ENCODE data around the gene XPNPEP3. TPM values are rescaled to one million over a fixed set of nuclear protein-coding genes. Genes with fewer than 3 reads are reported as not detected.

XPNPEP3 gene
- total RNA-seq, 2 donors from 2014 or later = 6.9 to 14.3 TPM

- Histone ChIP-seq H3K4me3 (no peak overlapping the region), H3K27me3 (no peaks in the 10 kb centered on the region), H3K9me3 (no peaks in the 10 kb centered on the region), H3K27ac (no peak overlapping the region), H3K4me1 (no peaks in the 10 kb centered on the region), H3K36me3 (replicated peaks in 1 of 2; ENCODE audit: insufficient read depth in 1 of 2, low read depth in 2 of 2) (peaks cover 7% of the 10 kb centered on the region in 2 donors)
- ATAC-seq (no peak), DNase-seq (no peak)
- TF ChIP-seq POLR2A (IDR thresholded peaks at IDR 0.05) = no peak
- TF ChIP-seq CTCF (IDR thresholded peaks at IDR 0.05) = no peak
- intact Hi-C loops (cut with DNase I) = no loop called here
Observed at GRCh38 chr22:40889116-40889515, 32.2 kb downstream of the XPNPEP3 start.

GRCh38 chr22:40890881-40891280 is 33.9 kb downstream of the XPNPEP3 start:
- no peak for ATAC-seq
- Histone ChIP-seq H3K36me3 (replicated peaks in 1 of 2; ENCODE audit: insufficient read depth in 1 of 2, low read depth in 2 of 2) (peaks cover 5 to 6% of the 10 kb centered on the region in 2 donors), H3K4me1 (no peaks in the 10 kb centered on the region), H3K4me3 (no peak overlapping the region), H3K27ac (no peak overlapping the region), H3K9me3 (no peaks in the 10 kb centered on the region), H3K27me3 (no peaks in the 10 kb centered on the region)
- DNase-seq = no peak
- TF ChIP-seq CTCF (IDR thresholded peaks at IDR 0.05) (no peak), POLR2A (IDR thresholded peaks at IDR 0.05) (no peak)
- 86 to 90% methylated on average over 3 of the region's 3 CpGs for WGBS, 2 donors
- intact Hi-C loops (cut with DNase I) = loop anchor here (10.0 kb wide), 1 partner anchor 206 kb away; no protein-coding TSS in a partner anchor

GRCh38 chr22:40894417-40894816 is 37.5 kb downstream of the XPNPEP3 start:
- intact Hi-C loops (cut with DNase I) = loop anchor here (10.0 kb wide), 1 partner anchor 210 kb away; no protein-coding TSS in a partner anchor

GRCh38 chr22:40898850-40899357 is 42.0 kb downstream of the XPNPEP3 start:
- Histone ChIP-seq H3K27ac (no peak overlapping the region), H3K36me3 (replicated peaks in 1 of 2; ENCODE audit: insufficient read depth in 1 of 2, low read depth in 2 of 2) (no peaks in the 10 kb centered on the region), H3K27me3 (no peaks in the 10 kb centered on the region), H3K4me3 (no peak overlapping the region), H3K9me3 (no peaks in the 10 kb centered on the region), H3K4me1 (no peaks in the 10 kb centered on the region)
- WGBS, 2 donors = 35 to 42% methylated on average over 3 of the region's 3 CpGs
- TF ChIP-seq CTCF (IDR thresholded peaks at IDR 0.05) (peak in 5 of 7 experiments; percentile 33 to 56 (median 44)), POLR2A (IDR thresholded peaks at IDR 0.05) (no peak)
- ATAC-seq (peak; percentile 47), DNase-seq (peak in 1 of 4 donors; percentile 3)
- intact Hi-C loops (cut with DNase I) = loop anchor here (10.0 kb wide), 1 partner anchor 214 kb away; no protein-coding TSS in a partner anchor

More at GRCh38 chr22:40894417-40894816, 37.5 kb downstream of the XPNPEP3 start:
- 61 to 68% methylated on average over 4 of the region's 4 CpGs for WGBS, 2 donors
- ATAC-seq (no peak), DNase-seq (no peak)
- H3K36me3 ChIP-seq (replicated peaks in 1 of 2; ENCODE audit: insufficient read depth in 1 of 2, low read depth in 2 of 2) = peaks cover 0 to 2% of the 10 kb centered on the region in 2 donors
- no peak overlapping the region for H3K27ac ChIP-seq
- H3K4me3 ChIP-seq = no peak overlapping the region
- no peaks in the 10 kb centered on the region for H3K27me3 ChIP-seq
- no peaks in the 10 kb centered on the region for H3K4me1 ChIP-seq
- H3K9me3 ChIP-seq = no peaks in the 10 kb centered on the region
- TF ChIP-seq CTCF (IDR thresholded peaks at IDR 0.05) (no peak), POLR2A (IDR thresholded peaks at IDR 0.05) (no peak)

- intact Hi-C loops (cut with DNase I) = no loop called here
Observed at GRCh38 chr22:40904101-40904500, 47.2 kb downstream of the XPNPEP3 start.

More at GRCh38 chr22:40904101-40904500, 47.2 kb downstream of the XPNPEP3 start:
- ATAC-seq (no peak), DNase-seq (no peak)
- Histone ChIP-seq H3K4me1 (no peaks in the 10 kb centered on the region), H3K36me3 (replicated peaks in 1 of 2; ENCODE audit: insufficient read depth in 1 of 2, low read depth in 2 of 2) (no peaks in the 10 kb centered on the region), H3K27ac (no peak overlapping the region), H3K27me3 (no peaks in the 10 kb centered on the region), H3K9me3 (no peaks in the 10 kb centered on the region), H3K4me3 (no peak overlapping the region)
- TF ChIP-seq CTCF (IDR thresholded peaks at IDR 0.05) = no peak
- TF ChIP-seq POLR2A (IDR thresholded peaks at IDR 0.05) = no peak
- 93 to 100% methylated on average over 1 of the region's 1 CpG for WGBS, 2 donors
